Ovary (tissue), 3 donors: ENCODE results near the gene LCP1.

Source experiments
- CTCF ChIP-seq, 3 donors: fragments of 450-650 bp in 2 of 3; fragments of 200-600 bp in 1 of 3; IDR thresholded peaks; one replicate each; pipeline versions ENCODE4 v1.5.1 to v1.8.0; 2016 to 2022; ENCODE audit warnings: antibody characterized with exemption in 3 of 3, mild to moderate bottlenecking in 1 of 3
- POLR2A ChIP-seq: fragments of 450-650 bp; IDR thresholded peaks from one replicate; pipeline ENCODE4 v1.6.1; 2017; ENCODE audit warnings: antibody characterized with exemption, mild to moderate bottlenecking, moderate library complexity
- donor health status: DM: no; HTN: no; CAD: no.

- no peak for TF ChIP-seq CTCF (IDR thresholded peaks at IDR 0.05)
- TF ChIP-seq POLR2A, result no peak
These were observed 72.5 kb downstream of the LCP1 start for GRCh38 chr13:46109451-46109850.
